Middle frontal gyrus (tissue), 1 donor: ENCODE measurements around the gene GSDME.

Experiments
- DNase-seq: peaks from one replicate; pipeline ENCODE4 v3.0.0-alpha.2; 2015; ENCODE audit warnings: low spot score; ENCODE audit errors: extremely low spot score

The GSDME gene

GRCh38 chr7:24656608-24657007 is 100.7 kb downstream of the GSDME start:
- no peak for DNase-seq

DNA sequence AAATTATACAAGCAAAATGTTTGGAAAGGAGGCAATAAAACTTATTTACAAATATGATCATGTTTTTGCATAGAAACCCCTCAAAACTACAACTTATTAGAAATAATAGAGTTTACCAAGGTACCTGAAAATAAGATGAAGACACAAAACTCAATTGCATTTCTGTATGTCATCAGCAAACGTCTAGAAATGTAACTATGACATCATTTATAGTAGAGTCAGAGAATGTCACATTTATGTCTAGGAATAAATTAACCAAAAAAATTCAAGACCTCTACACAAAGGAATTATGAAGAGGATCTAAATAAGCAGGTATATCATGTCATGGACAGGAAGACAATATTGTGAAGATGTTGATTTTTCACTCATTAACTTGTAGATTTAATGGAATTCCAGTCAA is 103.0 kb downstream of the GSDME start:
- no peak for DNase-seq

DNA sequence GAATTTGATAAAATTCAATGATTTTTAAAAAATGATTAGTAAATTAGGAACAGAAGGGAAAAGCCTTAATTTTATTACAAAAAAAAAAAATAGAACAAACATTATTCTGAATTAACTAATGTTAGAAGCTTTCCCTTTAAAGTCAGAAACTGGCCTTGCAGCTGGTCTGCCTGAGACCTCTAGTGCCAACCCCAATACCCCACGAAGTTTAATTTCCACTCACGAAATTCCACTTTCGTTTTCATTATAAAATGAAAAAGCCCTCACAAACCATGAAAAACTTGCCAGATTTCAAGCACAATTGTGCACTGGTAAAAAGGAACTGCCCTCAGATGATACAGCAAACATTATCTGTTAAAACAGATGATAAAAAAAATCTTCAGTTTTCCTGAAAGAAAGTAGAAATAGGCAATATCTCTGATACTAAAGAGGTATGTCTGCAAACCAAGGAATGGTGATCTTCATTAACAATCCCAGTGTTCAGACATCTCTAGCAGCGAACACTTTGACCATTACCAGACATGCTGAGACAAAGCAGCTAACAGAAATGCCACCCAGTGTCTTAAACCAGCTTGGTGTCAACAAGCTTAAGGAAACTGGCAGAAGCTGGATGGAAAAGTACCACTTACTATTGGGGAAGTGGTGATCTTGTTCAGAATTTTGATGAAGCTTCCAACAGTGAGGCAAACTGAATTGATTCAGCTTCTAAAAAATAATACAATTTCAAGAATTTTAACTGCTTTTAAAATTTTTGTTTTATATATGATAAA is 103.8 kb downstream of the GSDME start:
- DNase-seq, result peak; percentile 64

- no peak for DNase-seq
Observed at GRCh38 chr7:24652251-24652939, 104.9 kb downstream of the GSDME start.
